GM12872 (cell line): Measurements from ENCODE around the gene ITPR1.

ENCODE experiments used
- CTCF ChIP-seq: IDR thresholded peaks from 3 replicates; pipeline ENCODE4 v1.5.1; 2011; ENCODE audit warnings: low read depth, mild to moderate bottlenecking, low read length, moderate library complexity; ENCODE audit not compliant: insufficient read depth

Gene ITPR1

DNA sequence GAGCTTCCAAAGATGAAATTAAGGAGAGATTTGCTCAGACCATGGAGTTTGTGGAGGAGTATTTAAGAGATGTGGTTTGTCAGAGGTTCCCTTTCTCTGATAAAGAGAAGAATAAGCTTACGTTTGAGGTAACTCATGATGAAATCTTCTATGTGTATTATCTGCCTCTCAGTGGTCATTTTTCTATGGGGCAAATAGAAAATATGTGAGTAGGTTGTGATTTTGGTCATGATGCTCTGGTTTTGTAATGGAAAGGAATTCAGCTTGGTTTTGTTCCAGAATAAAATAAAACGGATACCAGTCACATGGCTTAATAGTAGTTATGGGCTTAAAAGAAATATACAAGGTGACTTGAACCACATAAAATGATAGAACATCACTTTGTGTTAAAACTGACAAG is 181.1 kb downstream of the ITPR1 start:
- no peak for TF ChIP-seq CTCF

DNA sequence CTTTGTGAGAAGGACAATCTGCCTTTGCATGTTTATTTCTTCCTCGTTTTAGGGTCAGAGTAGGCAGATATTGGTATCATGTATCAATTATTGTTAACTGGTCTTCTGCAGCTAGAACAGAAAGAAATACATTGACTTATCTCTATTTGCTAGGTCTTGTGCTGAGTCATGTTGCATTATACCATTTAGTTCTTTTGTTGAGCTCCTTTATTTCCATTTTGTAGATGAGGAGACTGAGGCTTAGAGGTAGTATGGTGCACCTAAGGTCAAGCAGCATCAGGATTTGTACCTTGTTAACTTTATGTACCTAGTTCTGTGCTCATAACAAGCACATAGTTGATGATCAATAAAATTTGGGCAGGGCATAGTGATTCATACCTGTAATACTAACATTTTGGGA is 182.6 kb downstream of the ITPR1 start:
- no peak for TF ChIP-seq CTCF

- TF ChIP-seq CTCF = no peak
Measured at GRCh38 chr3:4678320-4678719, 185.2 kb downstream of the ITPR1 start.

DNA sequence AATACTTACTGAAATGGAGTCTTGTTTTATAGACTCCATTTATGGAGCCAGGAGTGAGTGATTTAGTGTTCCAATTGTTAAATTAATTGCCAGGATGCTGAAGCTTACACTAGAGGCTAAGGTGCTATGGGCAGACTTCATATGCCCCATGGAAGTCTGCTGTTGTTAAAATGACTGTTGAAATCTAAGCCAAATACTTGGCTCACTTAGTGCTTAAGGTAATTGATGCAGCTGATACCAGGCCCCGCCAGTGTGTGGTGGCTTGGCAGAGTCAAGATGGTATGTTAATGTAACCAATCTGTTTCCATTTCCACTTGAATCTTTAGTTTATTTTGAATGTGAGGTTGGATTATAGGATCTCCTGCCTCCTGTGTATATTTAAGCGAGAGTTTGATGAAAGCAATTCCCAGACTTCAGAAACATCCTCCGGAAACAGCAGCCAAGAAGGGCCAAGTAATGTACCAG is 187.1 kb downstream of the ITPR1 start:
- no peak for TF ChIP-seq CTCF

GRCh38 chr3:4680871-4681300 is 187.7 kb downstream of the ITPR1 start:
- no peak for TF ChIP-seq CTCF

GRCh38 chr3:4681301-4681700 is 188.2 kb downstream of the ITPR1 start:
- no peak for TF ChIP-seq CTCF

- no peak for TF ChIP-seq CTCF
Measured at GRCh38 chr3:4684117-4684516, 191.0 kb downstream of the ITPR1 start.

- no peak for TF ChIP-seq CTCF
Measured at GRCh38 chr3:4684976-4685375, 191.8 kb downstream of the ITPR1 start.
